HEK293T (cell line): ENCODE results near the gene VOPP1.

ENCODE experiments used
- CTCF ChIA-PET: fragments of 350-600 bp; formaldehyde crosslinking; extraction: SDS; loops from one replicate; lab custom pipeline; 2021; ENCODE audit warnings: antibody characterized with exemption, inconsistent platforms; lab: Yijun Ruan, JAX
- POLR2A ChIA-PET: fragments of 350-600 bp; formaldehyde crosslinking; extraction: SDS; loops from one replicate; lab custom pipeline; 2020; ENCODE audit warnings: antibody characterized with exemption, inconsistent platforms; lab: Yijun Ruan, JAX
- DNase-seq: peaks from one replicate; pipeline ENCODE4 v3.0.0; 2012; ENCODE audit warnings: mixed read lengths; ENCODE audit errors: extremely low spot score
- ARNT ChIP-seq: fragments of 450-650 bp; IDR thresholded peaks from 2 replicates; pipeline ENCODE4 v1.6.1; 2017; ENCODE audit warnings: mild to moderate bottlenecking
- BHLHE40 ChIP-seq: fragments of 450-650 bp; IDR thresholded peaks from 2 replicates; pipeline ENCODE4 v1.6.1; 2016; ENCODE audit warnings: mild to moderate bottlenecking, moderate library complexity, borderline replicate concordance
- CTBP1 ChIP-seq: fragments of 450-650 bp; IDR thresholded peaks from 2 replicates; pipeline ENCODE4 v1.6.1; 2016; ENCODE audit warnings: borderline replicate concordance
- ELF4 ChIP-seq: fragments of 450-650 bp; IDR thresholded peaks from 2 replicates; pipeline ENCODE4 v1.6.1; 2017; ENCODE audit warnings: antibody characterized with exemption
- FOXA1 ChIP-seq: fragments of 450-650 bp; IDR thresholded peaks from 2 replicates; pipeline ENCODE4 v1.6.1; 2016; ENCODE audit warnings: mild to moderate bottlenecking
- FOXK2 ChIP-seq: fragments of 450-650 bp; IDR thresholded peaks from 2 replicates; pipeline ENCODE4 v1.6.1; 2016; ENCODE audit warnings: mild to moderate bottlenecking
- FOXM1 ChIP-seq: fragments of 450-650 bp; IDR thresholded peaks from 2 replicates; pipeline ENCODE4 v1.6.1; 2017; ENCODE audit warnings: mild to moderate bottlenecking, borderline replicate concordance
- HDGF ChIP-seq: fragments of 450-650 bp; IDR thresholded peaks from 2 replicates; pipeline ENCODE4 v1.6.1; 2017; ENCODE audit warnings: antibody characterized with exemption, borderline replicate concordance
- L3MBTL2 ChIP-seq: fragments of 450-650 bp; conservative IDR thresholded peaks from 2 replicates; pipeline ENCODE4 v1.6.1; 2016; ENCODE audit warnings: mild to moderate bottlenecking
- LEF1 ChIP-seq: fragments of 450-650 bp; IDR thresholded peaks from 2 replicates; pipeline ENCODE4 v1.6.1; 2017; ENCODE audit warnings: mild to moderate bottlenecking, borderline replicate concordance
- NFRKB ChIP-seq: fragments of 450-650 bp; IDR thresholded peaks from 2 replicates; pipeline ENCODE4 v1.6.1; 2016; ENCODE audit warnings: mild to moderate bottlenecking, moderate library complexity
- PKNOX1 ChIP-seq: fragments of 450-650 bp; IDR thresholded peaks from 2 replicates; pipeline ENCODE4 v1.6.1; 2016
- SP1 ChIP-seq: fragments of 450-650 bp; IDR thresholded peaks from 2 replicates; pipeline ENCODE4 v1.6.1; 2017
- SUZ12 ChIP-seq: fragments of 450-650 bp; IDR thresholded peaks from 2 replicates; pipeline ENCODE4 v1.6.1; 2016; ENCODE audit warnings: mild to moderate bottlenecking
- TARDBP ChIP-seq: fragments of 450-650 bp; IDR thresholded peaks from 2 replicates; pipeline ENCODE4 v1.6.1; 2016
- ZNF384 ChIP-seq: fragments of 450-650 bp; IDR thresholded peaks from 2 replicates; pipeline ENCODE4 v1.6.1; 2016

VOPP1 gene

DNA sequence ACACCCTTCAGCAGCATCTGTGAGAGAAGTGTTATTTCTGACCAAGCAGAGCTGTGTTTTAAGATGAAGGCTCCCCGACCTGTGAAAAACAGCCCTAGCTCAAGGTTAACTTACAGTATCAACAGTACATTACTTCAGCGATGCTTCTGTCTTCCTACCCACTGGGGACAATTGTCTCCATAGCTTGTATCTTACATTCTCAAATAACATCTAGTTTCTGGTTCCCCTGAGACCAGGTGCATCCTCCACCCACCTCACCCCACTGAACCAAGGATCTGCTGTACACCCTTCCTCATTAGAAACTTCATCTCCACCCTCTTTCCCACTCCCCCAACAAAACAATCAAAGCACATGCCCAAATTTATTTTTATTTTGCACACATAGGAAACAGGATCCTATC lies 102.0 kb downstream of the VOPP1 start:
- ChIA-PET POLR2A (no interaction called here), CTCF (no interaction called here)
- no peak for TF ChIP-seq CTBP1
- no peak for TF ChIP-seq TARDBP
- no peak for TF ChIP-seq HDGF
- no peak for TF ChIP-seq FOXA1
- TF ChIP-seq PKNOX1 = no peak
- TF ChIP-seq ELF4 = no peak
- TF ChIP-seq FOXK2 = no peak
- no peak for DNase-seq

GRCh38 chr7:55469721-55470120 lies 102.6 kb downstream of the VOPP1 start:
- POLR2A ChIA-PET = no interaction called here
- TF ChIP-seq CTBP1 = no peak
- no peak for TF ChIP-seq ZNF384
- TF ChIP-seq SUZ12 = no peak
- no peak for TF ChIP-seq FOXA1
- no peak for TF ChIP-seq SP1
- TF ChIP-seq ARNT = no peak
- TF ChIP-seq FOXM1 = no peak
- no peak for TF ChIP-seq TARDBP
- TF ChIP-seq FOXK2 = no peak
- no peak for TF ChIP-seq HDGF
- TF ChIP-seq BHLHE40 = no peak
- TF ChIP-seq NFRKB = no peak
- no peak for TF ChIP-seq L3MBTL2
- TF ChIP-seq LEF1 = no peak
- TF ChIP-seq ELF4 = no peak
- CTCF ChIA-PET = no interaction called here
- no peak for DNase-seq

GRCh38 chr7:55469271-55469681 lies 103.0 kb downstream of the VOPP1 start:
- DNase-seq = no peak
- CTCF ChIA-PET = no interaction called here
- POLR2A ChIA-PET = no interaction called here
- no peak for TF ChIP-seq CTBP1

DNA sequence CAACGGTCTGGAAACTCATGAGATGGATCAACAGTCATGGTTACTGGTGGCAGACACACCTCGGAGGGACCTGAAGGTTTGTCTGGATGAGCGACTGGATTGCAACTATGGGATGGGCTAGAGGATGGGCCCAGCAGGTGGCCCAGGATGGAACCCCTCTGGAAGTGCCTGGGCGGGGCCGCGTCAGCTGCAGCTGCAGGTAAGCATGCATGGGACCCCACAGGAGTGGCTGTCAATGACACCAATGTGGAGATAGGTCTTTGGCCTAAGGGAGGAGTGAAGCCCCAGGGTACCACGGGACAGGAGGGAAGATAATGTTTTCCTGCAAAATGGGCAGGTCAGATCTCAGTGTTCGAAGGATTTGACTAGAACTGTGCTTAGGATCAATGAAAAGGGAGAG lies 103.8 kb downstream of the VOPP1 start:
- CTCF ChIA-PET = no interaction called here
- POLR2A ChIA-PET = no interaction called here
- DNase-seq = no peak
- TF ChIP-seq SUZ12 (no peak), TARDBP (no peak), ELF4 (no peak), SP1 (no peak), BHLHE40 (no peak)

GRCh38 chr7:55467047-55467593 lies 105.2 kb downstream of the VOPP1 start:
- ChIA-PET CTCF (no interaction called here), POLR2A (no interaction called here)
- DNase-seq = no peak
- no peak for TF ChIP-seq ARNT
- no peak for TF ChIP-seq FOXK2
- TF ChIP-seq BHLHE40 = no peak
- TF ChIP-seq NFRKB = no peak
- TF ChIP-seq FOXA1 = no peak

DNA sequence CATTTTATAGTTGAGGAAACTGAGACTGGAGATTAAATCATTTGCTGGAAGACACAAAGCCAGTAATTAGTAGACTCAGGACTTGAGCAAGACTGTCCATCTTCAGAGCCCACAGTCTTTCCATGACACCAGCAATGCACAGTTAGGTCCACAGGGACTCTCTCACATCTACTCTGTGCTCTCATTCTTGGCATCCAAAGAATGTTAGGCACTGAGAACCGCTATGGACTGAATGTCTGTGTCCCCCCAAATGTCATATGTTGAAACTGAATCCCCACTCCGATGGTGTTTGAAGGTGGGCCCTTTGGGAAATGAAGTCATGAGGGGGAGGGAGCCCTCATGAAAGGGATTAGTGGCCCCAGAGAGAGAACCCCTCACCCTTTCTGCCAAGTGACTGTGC lies 106.6 kb downstream of the VOPP1 start:
- no peak for DNase-seq
- CTCF ChIA-PET = no interaction called here
- no peak for TF ChIP-seq SP1
- no peak for TF ChIP-seq SUZ12
- TF ChIP-seq FOXM1 = no peak
- no peak for TF ChIP-seq ZNF384
- TF ChIP-seq PKNOX1 = no peak
- no peak for TF ChIP-seq CTBP1
- no peak for TF ChIP-seq L3MBTL2
- TF ChIP-seq LEF1 = no peak
- TF ChIP-seq ELF4 = no peak
- POLR2A ChIA-PET = no interaction called here

DNA sequence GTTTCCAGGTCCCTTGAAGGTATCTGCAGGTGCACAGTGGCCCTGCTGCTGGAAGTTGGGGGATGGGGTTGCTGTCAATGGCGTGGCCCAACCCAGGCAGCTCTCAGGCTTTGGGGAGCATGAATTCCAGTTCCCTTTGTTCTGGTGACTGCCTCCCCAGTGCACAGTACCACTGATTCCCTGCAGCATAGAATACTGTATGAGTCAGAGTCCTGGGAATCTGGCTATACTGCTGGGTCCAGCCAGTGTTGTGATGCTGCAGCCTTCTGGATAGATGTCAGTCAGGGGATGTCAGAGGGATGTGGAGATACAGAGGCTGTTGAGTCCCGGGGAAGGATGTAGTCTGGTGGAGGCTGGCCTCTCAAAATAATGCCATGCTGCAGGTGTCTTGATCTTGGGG lies 107.9 kb downstream of the VOPP1 start:
- CTCF ChIA-PET = no interaction called here
- DNase-seq = no peak
- POLR2A ChIA-PET = no interaction called here
- TF ChIP-seq HDGF = no peak
- TF ChIP-seq SP1 = no peak
- no peak for TF ChIP-seq L3MBTL2
- no peak for TF ChIP-seq LEF1
- no peak for TF ChIP-seq ARNT
- TF ChIP-seq FOXM1 = no peak
- no peak for TF ChIP-seq NFRKB
- TF ChIP-seq SUZ12 = no peak
- TF ChIP-seq ZNF384 = no peak
- TF ChIP-seq FOXA1 = no peak
- no peak for TF ChIP-seq ELF4

DNA sequence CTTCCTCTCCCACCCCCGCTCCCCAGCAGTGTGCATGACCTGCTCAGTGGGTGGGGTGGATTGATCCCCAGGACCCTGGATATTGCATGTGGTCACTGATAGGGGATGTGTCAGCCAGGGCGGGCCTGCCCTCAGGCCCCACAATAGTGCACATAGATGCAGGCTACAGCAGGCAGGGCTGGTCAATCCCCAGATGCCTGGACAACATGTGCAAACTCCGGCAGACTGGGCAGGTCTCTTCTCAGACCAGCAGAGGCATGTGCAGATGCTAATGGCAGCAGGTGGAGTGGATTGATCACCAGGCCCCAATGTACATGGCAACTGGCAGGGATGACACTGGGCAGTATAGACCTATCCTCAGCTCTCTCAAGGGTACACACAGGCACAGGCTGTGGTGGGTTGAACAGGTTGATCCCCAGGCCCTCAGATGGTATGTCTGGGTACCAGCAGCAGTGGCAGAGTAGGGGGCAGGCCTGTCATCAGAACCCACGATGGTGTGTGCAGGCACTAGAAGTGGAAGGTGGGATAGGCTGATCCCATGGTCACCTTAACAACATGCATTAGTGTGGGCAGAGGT lies 108.5 kb downstream of the VOPP1 start:
- TF ChIP-seq ZNF384 = no peak
- no peak for TF ChIP-seq FOXM1
- no peak for TF ChIP-seq NFRKB
- TF ChIP-seq TARDBP = no peak
- no peak for TF ChIP-seq BHLHE40
- no peak for TF ChIP-seq FOXK2
- TF ChIP-seq CTBP1 = no peak
- TF ChIP-seq LEF1 = no peak
- no peak for TF ChIP-seq SUZ12
- no peak for TF ChIP-seq FOXA1
- no peak for TF ChIP-seq HDGF
- no peak for TF ChIP-seq ARNT
- no peak for TF ChIP-seq SP1
- TF ChIP-seq ELF4 = no peak
- no peak for TF ChIP-seq L3MBTL2
- TF ChIP-seq PKNOX1 = no peak
- ChIA-PET POLR2A (no interaction called here), CTCF (no interaction called here)
- no peak for DNase-seq
